Neural progenitor cell (in vitro differentiated cells): ENCODE data around the gene PRMT7. TPM values are rescaled to one million over a fixed set of nuclear protein-coding genes. Genes with fewer than 3 reads are reported as not detected.
A peak's percentile ranks its signal among the peaks of the same experiment; 100 is the strongest.

Source experiments
- DNase-seq: peaks from one replicate; pipeline ENCODE4 v3.0.0-alpha.2; 2016; ENCODE audit warnings: low spot score
- H2AFZ ChIP-seq: fragments of 200-600 bp; sonication (generic); replicated peaks from 2 replicates; pipeline ENCODE4 v1.6.1; 2016; ENCODE audit warnings: antibody characterized with exemption
- H3F3A ChIP-seq: fragments of 200-600 bp; sonication (generic); 2 replicates; pipeline ENCODE4 v1.6.1; 2016; ENCODE audit warnings: antibody characterized with exemption, low read depth
- H3K27ac ChIP-seq: fragments of 200-600 bp; sonication (generic); 2 replicates; pipeline ENCODE4 v1.5.1; 2016; ENCODE audit warnings: mild to moderate bottlenecking
- H3K27me3 ChIP-seq: fragments of 200-600 bp; sonication (generic); 2 replicates; pipeline ENCODE4 v1.6.1; 2016; ENCODE audit warnings: mild to moderate bottlenecking, moderate library complexity
- H3K36me3 ChIP-seq: fragments of 200-600 bp; sonication (generic); 2 replicates; pipeline ENCODE4 v1.5.1; 2016
- H3K4me1 ChIP-seq: fragments of 200-600 bp; sonication (generic); 2 replicates; pipeline ENCODE4 v1.6.1; 2016; ENCODE audit warnings: mixed run types
- H3K4me2 ChIP-seq: fragments of 200-600 bp; sonication (generic); 2 replicates; pipeline ENCODE4 v1.6.1; 2016
- H3K4me3 ChIP-seq: fragments of 200-600 bp; sonication (generic); 2 replicates; pipeline ENCODE4 v1.5.1; 2016
- H3K79me2 ChIP-seq: fragments of 200-600 bp; sonication (generic); 2 replicates; pipeline ENCODE4 v1.6.1; 2016; ENCODE audit warnings: low read depth
- H3K9ac ChIP-seq: fragments of 200-600 bp; sonication (generic); 2 replicates; pipeline ENCODE4 v1.6.1; 2016
- H3K9me3 ChIP-seq: fragments of 200-600 bp; sonication (generic); 2 replicates; pipeline ENCODE4 v1.5.1; 2016; ENCODE audit warnings: low read depth
- H4K20me1 ChIP-seq: fragments of 200-600 bp; sonication (generic); 2 replicates; pipeline ENCODE4 v1.6.1; 2016; ENCODE audit warnings: low read depth
- H3K27ac Mint-ChIP-seq: 3 replicates; pipeline ENCODE4 v1.8.0; 2021; ENCODE audit warnings: mixed read lengths
- H3K27me3 Mint-ChIP-seq: 2 replicates; pipeline ENCODE4 v1.8.0; 2022; ENCODE audit warnings: low read depth, mild to moderate bottlenecking, inconsistent platforms, moderate library complexity, mixed read lengths; ENCODE audit not compliant: insufficient read depth
- H3K36me3 Mint-ChIP-seq: 3 replicates; pipeline ENCODE4 v1.8.0; 2021; ENCODE audit warnings: mixed read lengths
- H3K4me1 Mint-ChIP-seq: 3 replicates; pipeline ENCODE4 v1.8.0; 2021; ENCODE audit warnings: mixed read lengths
- H3K4me3 Mint-ChIP-seq: 3 replicates; pipeline ENCODE4 v1.8.0; 2021; ENCODE audit warnings: mild to moderate bottlenecking, moderate library complexity, mixed read lengths
- H3K9me3 Mint-ChIP-seq: 3 replicates; pipeline ENCODE4 v1.8.0; 2020; ENCODE audit warnings: mixed read lengths
- CTCF ChIP-seq: fragments of 200-600 bp; sonication (generic); IDR thresholded peaks from 2 replicates; pipeline ENCODE4 v1.5.1; 2017; ENCODE audit warnings: antibody characterized with exemption, mild to moderate bottlenecking
- EZH2 ChIP-seq: fragments of 200-600 bp; sonication (generic); IDR thresholded peaks from 2 replicates; pipeline ENCODE4 v1.6.1; 2017; ENCODE audit warnings: antibody characterized with exemption, mild to moderate bottlenecking, moderate library complexity
- EZH2phosphoT487 ChIP-seq: fragments of 200-600 bp; sonication (generic); IDR thresholded peaks from 2 replicates; pipeline ENCODE4 v1.6.1; 2017; ENCODE audit warnings: antibody characterized with exemption
- total RNA-seq: library from RNA; depleted of rRNA; stranded (reverse); fragments of >200 nt; gene quantifications from 2 replicates; pipeline ENCODE4 v1.2.3, GENCODE V29; 2015; ENCODE audit warnings: low replicate concordance

PRMT7 gene
- total RNA-seq, 1 donor from 2014 or later: 70.2 TPM

GRCh38 chr16:68372381-68372720, 61.5 kb downstream of the PRMT7 start:
- TF ChIP-seq CTCF (no peak), EZH2 (no peak), EZH2phosphoT487 (no peak)
- no peaks in the 10 kb centered on the region for H3K36me3 ChIP-seq
- no peaks in the 10 kb centered on the region for H4K20me1 ChIP-seq
- H2AFZ ChIP-seq: no peak overlapping the region
- DNase-seq: no peak
- H3K27ac ChIP-seq: no peak overlapping the region
- Mint-ChIP-seq H3K27me3 (peaks cover 4% of the 10 kb centered on the region), H3K36me3 (no peaks in the 10 kb centered on the region), H3K4me1 (peaks cover 57% of the 10 kb centered on the region), H3K9me3 (no peaks in the 10 kb centered on the region), H3K4me3 (no peak overlapping the region), H3K27ac (peak overlapping the region; percentile 21)
- no peak overlapping the region for H3K4me2 ChIP-seq
- peaks cover 36% of the 10 kb centered on the region for H3K4me1 ChIP-seq
- H3F3A ChIP-seq: peaks cover 16% of the 10 kb centered on the region
- H3K79me2 ChIP-seq: no peaks in the 10 kb centered on the region
- no peaks in the 10 kb centered on the region for H3K9me3 ChIP-seq
- H3K27me3 ChIP-seq: no peaks in the 10 kb centered on the region
- no peak overlapping the region for H3K4me3 ChIP-seq
- H3K9ac ChIP-seq: no peak overlapping the region

- Histone ChIP-seq H4K20me1 (no peaks in the 10 kb centered on the region), H3K9me3 (no peaks in the 10 kb centered on the region), H3K9ac (no peak overlapping the region), H3K4me3 (no peak overlapping the region), H3F3A (peaks cover 16% of the 10 kb centered on the region), H3K4me2 (no peak overlapping the region), H3K27me3 (no peaks in the 10 kb centered on the region), H2AFZ (no peak overlapping the region), H3K36me3 (no peaks in the 10 kb centered on the region), H3K4me1 (peaks cover 31% of the 10 kb centered on the region), H3K27ac (no peak overlapping the region), H3K79me2 (no peaks in the 10 kb centered on the region)
- H3K4me3 Mint-ChIP-seq: no peak overlapping the region
- no peaks in the 10 kb centered on the region for H3K9me3 Mint-ChIP-seq
- peaks cover 4% of the 10 kb centered on the region for H3K27me3 Mint-ChIP-seq
- no peaks in the 10 kb centered on the region for H3K36me3 Mint-ChIP-seq
- DNase-seq: no peak
- TF ChIP-seq EZH2phosphoT487 (no peak), EZH2 (no peak), CTCF (no peak)
- H3K4me1 Mint-ChIP-seq: peaks cover 56% of the 10 kb centered on the region
- peak overlapping the region; percentile 21 for H3K27ac Mint-ChIP-seq
These were observed 62.0 kb downstream of the PRMT7 start for GRCh38 chr16:68372806-68373205.

GRCh38 chr16:68373528-68374245, 62.9 kb downstream of the PRMT7 start:
- H2AFZ ChIP-seq: no peak overlapping the region
- no peak overlapping the region for H3K9ac ChIP-seq
- no peak overlapping the region for H3K4me3 ChIP-seq
- H3K79me2 ChIP-seq: no peaks in the 10 kb centered on the region
- Mint-ChIP-seq H3K4me3 (no peak overlapping the region), H3K36me3 (no peaks in the 10 kb centered on the region), H3K27ac (peak overlapping the region; percentile 81), H3K4me1 (peaks cover 55% of the 10 kb centered on the region), H3K9me3 (no peaks in the 10 kb centered on the region), H3K27me3 (peaks cover 4% of the 10 kb centered on the region)
- H3K27me3 ChIP-seq: no peaks in the 10 kb centered on the region
- peaks cover 16% of the 10 kb centered on the region for H3F3A ChIP-seq
- H3K27ac ChIP-seq: no peak overlapping the region
- no peaks in the 10 kb centered on the region for H4K20me1 ChIP-seq
- H3K4me1 ChIP-seq: peaks cover 25% of the 10 kb centered on the region
- H3K36me3 ChIP-seq: no peaks in the 10 kb centered on the region
- H3K4me2 ChIP-seq: no peak overlapping the region
- no peaks in the 10 kb centered on the region for H3K9me3 ChIP-seq
- no peak for TF ChIP-seq EZH2
- no peak for TF ChIP-seq EZH2phosphoT487
- TF ChIP-seq CTCF: no peak
- no peak for DNase-seq
